LNCaP clone FGC (cell line): ENCODE measurements around the gene SLCO1B1.

Source experiments
- DNase-seq: peaks from one replicate; pipeline ENCODE4 v3.0.0-alpha.2; 2011; ENCODE audit warnings: low read depth
- H3K4me3 ChIP-seq: 2 replicates; pipeline ENCODE4 v1.5.1; 2011; ENCODE audit warnings: mild to moderate bottlenecking, low read depth, low read length, control low read depth
- CTCF ChIP-seq: IDR thresholded peaks from 2 replicates; pipeline ENCODE4 v1.5.1; 2012; ENCODE audit warnings: mild to moderate bottlenecking; ENCODE audit not compliant: control insufficient read depth, insufficient read depth; ENCODE audit errors: extremely low read depth

Gene SLCO1B1

GRCh38 chr12:21257172-21257571 is 126.2 kb downstream of the SLCO1B1 start:
- TF ChIP-seq CTCF = no peak
- H3K4me3 ChIP-seq = no peak overlapping the region
- DNase-seq = no peak

- no peak overlapping the region for H3K4me3 ChIP-seq
- TF ChIP-seq CTCF = no peak
Measured at GRCh38 chr12:21264232-21264631, 133.2 kb downstream of the SLCO1B1 start.

GRCh38 chr12:21265932-21266331 is 134.9 kb downstream of the SLCO1B1 start:
- H3K4me3 ChIP-seq = no peak overlapping the region
- TF ChIP-seq CTCF = no peak
- DNase-seq = no peak

More at GRCh38 chr12:21264232-21264631, 133.2 kb downstream of the SLCO1B1 start:
- no peak for DNase-seq

GRCh38 chr12:21276826-21277225 is 145.8 kb downstream of the SLCO1B1 start:
- no peak overlapping the region for H3K4me3 ChIP-seq
- DNase-seq = peak; percentile 3
- TF ChIP-seq CTCF = no peak
